K562 (cell line): Measurements from ENCODE around the gene SPAG7. TPM values are rescaled to one million over a fixed set of nuclear protein-coding genes. Genes with fewer than 3 reads are reported as not detected.

ENCODE experiments used
- ATAC-seq: fragments of 200-7000 bp; cut with Tn5 transposase; 3 replicates; pipeline ENCODE4 v1.9.1; 2020; ENCODE audit warnings: moderate library complexity
- BruUV-seq: library from RNA; stranded (reverse); fragments of 400-500 nt; replicated peaks from 2 replicates; lab custom pipeline; 2021; lab: Mats Ljungman, UMichigan
- CTCF ChIA-PET: fragments of 300-600 bp; formaldehyde crosslinking; extraction: SDS; loops from one replicate; lab custom pipeline; 2021; ENCODE audit warnings: low intra/inter-chr PET ratio; lab: Yijun Ruan, JAX
- POLR2A ChIA-PET: fragments of 300-600, 350-650 bp; sonication (Branson Sonifier 250); formaldehyde crosslinking; extraction: SDS; loops from one replicate; lab custom pipeline; 2021; ENCODE audit warnings: antibody characterized with exemption, inconsistent platforms; lab: Yijun Ruan, JAX
- DNase-seq, 4 experiments: peaks; one replicate each; pipeline versions ENCODE4 v3.0.0 to v3.0.0-alpha.2; 2011 to 2018; ENCODE audit warnings: low spot score in 3 of 4, mixed read lengths in 3 of 4; ENCODE audit errors: extremely low read depth in 1 of 4
- FAIRE-seq: peaks from 2 replicates; lab custom pipeline; 2011; peaks lifted over from hg19 to GRCh38; lab: Jason Lieb, UNC
- H2AFZ ChIP-seq: 2 replicates; pipeline ENCODE4 v1.6.0; 2011; ENCODE audit warnings: low read depth, low read length, control low read depth, inconsistent platforms
- H3K27ac ChIP-seq: fragments of 200-600 bp; 3 replicates; pipeline ENCODE4 v1.8.0; 2011; ENCODE audit warnings: low read depth, mild to moderate bottlenecking, control low read depth, inconsistent platforms, low read length, moderate library complexity, mixed read lengths; ENCODE audit errors: extremely low read depth
- H3K27me3 ChIP-seq, 2 experiments: fragments of 300-600 bp in 1 of 2; 2 replicates in 1 of 2; 3 replicates in 1 of 2; pipeline versions ENCODE4 v1.6.0 to v1.8.0; 2011; ENCODE audit warnings: inconsistent platforms in 2 of 2, low read length in 2 of 2, mild to moderate bottlenecking in 1 of 2, mixed read lengths in 1 of 2, moderate library complexity in 1 of 2; ENCODE audit not compliant: control insufficient read depth in 2 of 2, insufficient read depth in 2 of 2
- H3K36me3 ChIP-seq: fragments of 300-600 bp; 3 replicates; pipeline ENCODE4 v1.8.0; 2011; ENCODE audit warnings: mild to moderate bottlenecking, low read length, inconsistent platforms; ENCODE audit not compliant: control insufficient read depth, insufficient read depth
- H3K4me1 ChIP-seq, 2 experiments: fragments of 200-600 bp in 1 of 2; replicated peaks in 1 of 2; 2 replicates in 1 of 2; 3 replicates in 1 of 2; pipeline versions ENCODE4 v1.5.1 to v1.8.0; 2011; ENCODE audit warnings: inconsistent platforms in 2 of 2, low read length in 2 of 2, mild to moderate bottlenecking in 1 of 2, mixed read lengths in 1 of 2, moderate library complexity in 1 of 2; ENCODE audit not compliant: control insufficient read depth in 2 of 2, insufficient read depth in 2 of 2
- H3K4me2 ChIP-seq: 2 replicates; pipeline ENCODE4 v1.6.1; 2011; ENCODE audit warnings: low read length, control low read depth, inconsistent platforms, mixed read lengths; ENCODE audit not compliant: insufficient read depth
- H3K4me3 ChIP-seq: fragments of 200-600 bp; sonication (generic), shearing (Covaris generic); 2 replicates; pipeline ENCODE4 v1.5.1; 2016; ENCODE audit warnings: control low read depth, inconsistent platforms
- H3K79me2 ChIP-seq: fragments of 200-600 bp; 3 replicates; pipeline ENCODE4 v1.8.0; 2011; ENCODE audit warnings: low read length, inconsistent platforms; ENCODE audit not compliant: control insufficient read depth, insufficient read depth
- H3K9ac ChIP-seq, 2 experiments: 2 replicates each; pipeline versions ENCODE4 v1.6.0 to v1.6.1; 2011; ENCODE audit warnings: low read depth in 2 of 2, low read length in 2 of 2, control low read depth in 1 of 2, inconsistent platforms in 1 of 2, mild to moderate bottlenecking in 1 of 2, mixed read lengths in 1 of 2; ENCODE audit not compliant: insufficient read depth in 1 of 2
- H3K9me1 ChIP-seq: one replicate; pipeline ENCODE4 v1.6.0; 2011; ENCODE audit warnings: inconsistent platforms, mild to moderate bottlenecking, low read length, moderate library complexity; ENCODE audit not compliant: control insufficient read depth, insufficient read depth
- H3K9me3 ChIP-seq: replicated peaks from 2 replicates; pipeline ENCODE4 v1.5.1; 2011; ENCODE audit warnings: low read depth, low read length, inconsistent platforms; ENCODE audit not compliant: control insufficient read depth, insufficient read depth
- H4K20me1 ChIP-seq: replicated peaks from 2 replicates; pipeline ENCODE4 v1.6.1; 2011; ENCODE audit warnings: low read length, inconsistent platforms, mixed read lengths; ENCODE audit not compliant: control insufficient read depth, insufficient read depth
- CEBPG ChIP-seq, 3 experiments: fragments of 200-800 bp in 1 of 3; sonication (Bioruptor generic) in 1 of 3; sonication (generic) in 1 of 3; formaldehyde crosslinking in 1 of 3; IDR thresholded peaks in 2 of 3; conservative IDR thresholded peaks in 1 of 3; 2 replicates each; pipeline versions ENCODE4 v1.6.1 to v1.8.0; 2016 to 2022; ENCODE audit warnings: missing compliant biosample characterization in 2 of 3, missing genetic modification characterization in 2 of 3, mild to moderate bottlenecking in 1 of 3, missing genetic modification reagents in 1 of 3
- E2F3 ChIP-seq: fragments of 250-450 bp; sonication (Bioruptor Pico); IDR thresholded peaks from 2 replicates; pipeline ENCODE4 v1.4.0; 2020; ENCODE audit warnings: mild to moderate bottlenecking
- FOSL1 ChIP-seq: fragments of 200-800 bp; sonication (Bioruptor generic); conservative IDR thresholded peaks from 2 replicates; pipeline ENCODE4 v1.6.1; 2016; ENCODE audit warnings: missing genetic modification characterization, missing compliant biosample characterization
- KLF10 ChIP-seq: fragments of 250-450 bp; sonication (Bioruptor Pico); IDR thresholded peaks from 2 replicates; pipeline ENCODE4 v1.6.1; 2021; ENCODE audit warnings: matching md5 sums
- SAFB ChIP-seq: fragments of 200-400 bp; formaldehyde crosslinking; IDR thresholded peaks from 2 replicates; pipeline ENCODE4 v1.6.1; 2017; ENCODE audit warnings: low read depth, low read length, borderline replicate concordance
- SMARCB1 ChIP-seq: IDR thresholded peaks from 2 replicates; pipeline ENCODE4 v1.6.1; 2011; ENCODE audit warnings: improper control_type of control experiment, low read depth; ENCODE audit not compliant: insufficient read length
- SUPT5H ChIP-seq: fragments of 450-650 bp; IDR thresholded peaks from 2 replicates; pipeline ENCODE4 v1.6.1; 2016
- ZBTB1 ChIP-seq: sonication (generic); formaldehyde crosslinking; IDR thresholded peaks from 2 replicates; pipeline ENCODE4 v1.8.1; 2023; ENCODE audit warnings: missing genetic modification reagents, low read depth, mild to moderate bottlenecking, borderline replicate concordance
- ZBTB7A ChIP-seq: IDR thresholded peaks from 2 replicates; pipeline ENCODE4 v1.6.1; 2011; ENCODE audit warnings: low read depth, mild to moderate bottlenecking, low read length, moderate library complexity, borderline replicate concordance; ENCODE audit not compliant: control insufficient read depth
- WGBS: fragments of 100-300 bp; shearing (Covaris generic); methylation state at CpG from one replicate; pipeline ENCODE4 v1.1.6; 2016; ENCODE audit warnings: low coverage, mixed read lengths; ENCODE audit not compliant: insufficient coverage; ENCODE audit errors: missing lambda C conversion rate; 5-methylcytosine and 5-hydroxymethylcytosine counted together
- in situ Hi-C: fragments of 300-500 bp; cut with MboI; formaldehyde crosslinking; loops from 4 replicates; pipeline ENCODE4 v1.15.0; 2018; ENCODE audit warnings: inconsistent platforms, mixed read lengths
- intact Hi-C: fragments of 100-400 bp; cut with micrococcal nuclease; formaldehyde crosslinking; loops from 2 replicates; pipeline ENCODE4 v1.14.2; 2022
- polyA plus RNA-seq, 8 experiments: library from polyadenylated mRNA; depleted of rRNA in 4 of 8; stranded (reverse) in 5 of 8; unstranded in 3 of 8; fragments of >200 nt; fragmentation: Nextera tagmentation in 2 of 8; fragmentation: Illumina TruSeq in 1 of 8; extraction: Ambion mirVana in 2 of 8; extraction: Trizol in 1 of 8; gene quantifications; 2 replicates each; pipeline versions ENCODE4 v1.2.1 to v1.2.3, GENCODE V29; 2011 to 2014; ENCODE audit warnings: inconsistent platforms in 1 of 8, missing spikeins in 1 of 8
- total RNA-seq, 7 experiments: library from RNA; depleted of rRNA in 6 of 7; stranded (reverse); fragments of >200 nt in 6 of 7; fragmentation: Illumina TruSeq in 2 of 7; extraction: Trizol in 2 of 7; gene quantifications; 2 replicates each; pipeline versions ENCODE4 v1.2.1 to v1.2.3, GENCODE V29; 2011 to 2021; ENCODE audit warnings: low replicate concordance in 1 of 7
- TF ChIP-seq, protein P1 (sequence below): sonication (generic); formaldehyde crosslinking; IDR thresholded peaks from 2 replicates; pipeline ENCODE4 v1.8.0; 2022; ENCODE audit warnings: missing genetic modification reagents, mild to moderate bottlenecking, moderate library complexity, borderline replicate concordance
- TF ChIP-seq, protein P2 (sequence below): sonication (generic); formaldehyde crosslinking; IDR thresholded peaks from 2 replicates; pipeline ENCODE4 v1.8.0; 2023; ENCODE audit warnings: mild to moderate bottlenecking, missing genetic modification reagents

Gene SPAG7
- total and polyA plus RNA-seq, 9 of the 15 experiments (the other 6 are each of a cell fraction or from before 2014, with no cell fraction given), result 5.6 to 53.5 (median 36.3) TPM

DNA sequence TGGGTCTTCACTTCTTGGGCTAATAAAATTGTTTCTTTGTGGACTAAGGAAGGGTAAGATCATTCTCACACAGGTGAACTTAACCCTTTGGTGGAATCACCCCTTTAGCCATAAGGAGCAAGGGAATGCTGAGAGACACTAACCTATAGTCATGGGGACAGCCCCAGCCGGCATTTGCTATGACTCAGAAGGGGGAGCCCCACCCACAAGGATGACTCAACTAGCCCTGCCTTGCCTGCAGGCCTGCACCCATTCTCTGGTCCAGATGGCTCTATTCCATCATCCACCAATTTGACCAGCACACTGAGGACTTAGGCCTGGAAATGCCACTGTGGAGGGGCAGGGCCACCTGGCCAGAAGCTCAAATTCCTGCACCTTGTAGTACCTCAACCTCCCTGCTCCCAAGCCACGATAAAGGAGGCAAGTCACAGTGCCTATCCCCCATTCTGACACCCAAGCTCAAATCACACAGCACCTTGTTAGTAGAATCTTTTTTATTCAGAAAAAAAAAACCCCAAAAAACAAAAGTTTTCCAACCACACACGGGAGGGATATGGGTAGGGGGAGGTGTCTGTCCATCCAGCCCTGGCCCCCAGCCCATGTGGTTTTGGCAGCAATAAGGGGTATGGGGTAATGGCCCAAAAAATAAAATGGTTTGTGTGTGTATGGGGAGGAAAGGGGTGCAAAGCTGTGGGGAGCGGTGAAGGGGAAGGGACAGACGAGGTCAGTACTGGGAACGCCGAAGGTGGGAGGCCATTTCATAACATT lies 22.3 kb downstream of the SPAG7 start (continued):
- TF ChIP-seq E2F3 (CRISPR knock-in tag) (no peak), FOSL1 (tag) (peak; percentile 97)
- TF ChIP-seq, protein P1, sequence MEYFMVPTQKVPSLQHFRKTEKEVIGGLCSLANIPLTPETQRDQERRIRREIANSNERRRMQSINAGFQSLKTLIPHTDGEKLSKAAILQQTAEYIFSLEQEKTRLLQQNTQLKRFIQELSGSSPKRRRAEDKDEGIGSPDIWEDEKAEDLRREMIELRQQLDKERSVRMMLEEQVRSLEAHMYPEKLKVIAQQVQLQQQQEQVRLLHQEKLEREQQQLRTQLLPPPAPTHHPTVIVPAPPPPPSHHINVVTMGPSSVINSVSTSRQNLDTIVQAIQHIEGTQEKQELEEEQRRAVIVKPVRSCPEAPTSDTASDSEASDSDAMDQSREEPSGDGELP (CRISPR knock-in tag), result peak; percentile 19; the same call in 1 of the 2 replicates

DNA sequence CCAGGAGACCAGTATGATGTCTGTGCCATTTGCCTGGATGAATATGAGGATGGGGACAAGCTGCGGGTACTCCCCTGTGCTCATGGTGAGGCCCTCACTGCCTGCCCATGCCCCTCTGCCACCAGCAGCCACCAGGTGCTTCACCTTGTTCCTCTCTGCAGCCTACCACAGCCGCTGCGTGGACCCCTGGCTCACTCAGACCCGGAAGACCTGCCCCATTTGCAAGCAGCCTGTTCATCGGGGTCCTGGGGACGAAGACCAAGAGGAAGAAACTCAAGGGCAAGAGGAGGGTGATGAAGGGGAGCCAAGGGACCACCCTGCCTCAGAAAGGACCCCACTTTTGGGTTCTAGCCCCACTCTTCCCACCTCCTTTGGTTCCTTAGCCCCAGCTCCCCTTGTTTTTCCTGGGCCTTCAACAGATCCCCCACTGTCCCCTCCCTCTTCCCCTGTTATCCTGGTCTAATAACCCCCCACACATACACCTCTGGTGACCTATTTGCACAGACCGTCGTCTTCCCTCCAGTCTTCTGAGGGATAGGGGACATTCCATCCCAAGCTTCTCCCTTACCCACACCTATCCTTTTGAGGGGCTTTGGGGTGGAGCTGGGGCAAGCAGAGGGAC lies 23.0 kb downstream of the SPAG7 start:
- H2AFZ ChIP-seq, result no peak overlapping the region
- H3K9me3 ChIP-seq, result no peaks in the 10 kb centered on the region
- no TSS peak for BruUV-seq
- no peak overlapping the region for H3K4me3 ChIP-seq
- peaks cover 20 to 28% of the 10 kb centered on the region in 2 experiments; a peak in 4 of 5 replicates for H3K4me1 ChIP-seq
- ATAC-seq (no peak), FAIRE-seq (no peak), DNase-seq (no peak)
- H3K27me3 ChIP-seq, result no peaks in the 10 kb centered on the region
- H3K27ac ChIP-seq, result peak overlapping the region; percentile 79
- WGBS, result 34% methylated on average over 3 of the region's 8 CpGs
- peak overlapping the region; percentile 30 to 73; a peak in 3 of 4 replicates for H3K9ac ChIP-seq
- no peaks in the 10 kb centered on the region for H3K9me1 ChIP-seq
- in situ Hi-C loops (no loop called here), intact Hi-C loops (loop anchor here (1.0 kb wide), 1 partner anchor 23 kb away; the partner anchor contains the start of gene SPAG7)
- peaks cover 80% of the 10 kb centered on the region for H3K79me2 ChIP-seq
- H3K4me2 ChIP-seq, result peak overlapping the region; percentile 93
- peaks cover 65% of the 10 kb centered on the region for H3K36me3 ChIP-seq
- ChIA-PET POLR2A (interaction anchor here (0.6 to 1.6 kb wide), 4 partner anchors 18 to 53 kb away, joined by 3 read pairs; partner anchors contain the start of genes INCA1 and KIF1C), CTCF (no interaction called here)
- peaks cover 22% of the 10 kb centered on the region for H4K20me1 ChIP-seq
- TF ChIP-seq ZBTB1 (CRISPR knock-in tag) (0 out of 2 replicates have a peak, but pooled peaks have one; percentile 20), SUPT5H (peak; percentile 84), SAFB (no peak), SMARCB1 (no peak), ZBTB7A (peak; percentile 33; the same call in 1 of the 2 replicates), CEBPG (CRISPR knock-in tag; IDR thresholded peaks at IDR 0.05) (no peak), CEBPG (tag; conservative IDR thresholded peaks at IDR 0.05 in 1 of 2, IDR thresholded peaks at IDR 0.05 in 1 of 2) (no peak), KLF10 (CRISPR knock-in tag) (no peak)
- TF ChIP-seq, protein P2, sequence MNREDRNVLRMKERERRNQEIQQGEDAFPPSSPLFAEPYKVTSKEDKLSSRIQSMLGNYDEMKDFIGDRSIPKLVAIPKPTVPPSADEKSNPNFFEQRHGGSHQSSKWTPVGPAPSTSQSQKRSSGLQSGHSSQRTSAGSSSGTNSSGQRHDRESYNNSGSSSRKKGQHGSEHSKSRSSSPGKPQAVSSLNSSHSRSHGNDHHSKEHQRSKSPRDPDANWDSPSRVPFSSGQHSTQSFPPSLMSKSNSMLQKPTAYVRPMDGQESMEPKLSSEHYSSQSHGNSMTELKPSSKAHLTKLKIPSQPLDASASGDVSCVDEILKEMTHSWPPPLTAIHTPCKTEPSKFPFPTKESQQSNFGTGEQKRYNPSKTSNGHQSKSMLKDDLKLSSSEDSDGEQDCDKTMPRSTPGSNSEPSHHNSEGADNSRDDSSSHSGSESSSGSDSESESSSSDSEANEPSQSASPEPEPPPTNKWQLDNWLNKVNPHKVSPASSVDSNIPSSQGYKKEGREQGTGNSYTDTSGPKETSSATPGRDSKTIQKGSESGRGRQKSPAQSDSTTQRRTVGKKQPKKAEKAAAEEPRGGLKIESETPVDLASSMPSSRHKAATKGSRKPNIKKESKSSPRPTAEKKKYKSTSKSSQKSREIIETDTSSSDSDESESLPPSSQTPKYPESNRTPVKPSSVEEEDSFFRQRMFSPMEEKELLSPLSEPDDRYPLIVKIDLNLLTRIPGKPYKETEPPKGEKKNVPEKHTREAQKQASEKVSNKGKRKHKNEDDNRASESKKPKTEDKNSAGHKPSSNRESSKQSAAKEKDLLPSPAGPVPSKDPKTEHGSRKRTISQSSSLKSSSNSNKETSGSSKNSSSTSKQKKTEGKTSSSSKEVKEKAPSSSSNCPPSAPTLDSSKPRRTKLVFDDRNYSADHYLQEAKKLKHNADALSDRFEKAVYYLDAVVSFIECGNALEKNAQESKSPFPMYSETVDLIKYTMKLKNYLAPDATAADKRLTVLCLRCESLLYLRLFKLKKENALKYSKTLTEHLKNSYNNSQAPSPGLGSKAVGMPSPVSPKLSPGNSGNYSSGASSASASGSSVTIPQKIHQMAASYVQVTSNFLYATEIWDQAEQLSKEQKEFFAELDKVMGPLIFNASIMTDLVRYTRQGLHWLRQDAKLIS, result peak; percentile 61; the same call in 1 of the 2 replicates
